A549 (cell line): ENCODE results near the gene VPS50.
A peak's percentile ranks its signal among the peaks of the same experiment; 100 is the strongest.

Experiments used
- EP300 ChIP-seq, 2 experiments: fragments of >200 bp; sonication (Bioruptor Twin); formaldehyde crosslinking; IDR thresholded peaks; 2 replicates in 1 of 2; 3 replicates in 1 of 2; pipeline ENCODE4 v1.6.1; 2016 to 2017
- TF ChIP-seq, protein P1 (sequence below): fragments of >200 bp; sonication (Bioruptor Twin); formaldehyde crosslinking; IDR thresholded peaks from 3 replicates; pipeline ENCODE4 v1.5.1; 2016

DNA sequence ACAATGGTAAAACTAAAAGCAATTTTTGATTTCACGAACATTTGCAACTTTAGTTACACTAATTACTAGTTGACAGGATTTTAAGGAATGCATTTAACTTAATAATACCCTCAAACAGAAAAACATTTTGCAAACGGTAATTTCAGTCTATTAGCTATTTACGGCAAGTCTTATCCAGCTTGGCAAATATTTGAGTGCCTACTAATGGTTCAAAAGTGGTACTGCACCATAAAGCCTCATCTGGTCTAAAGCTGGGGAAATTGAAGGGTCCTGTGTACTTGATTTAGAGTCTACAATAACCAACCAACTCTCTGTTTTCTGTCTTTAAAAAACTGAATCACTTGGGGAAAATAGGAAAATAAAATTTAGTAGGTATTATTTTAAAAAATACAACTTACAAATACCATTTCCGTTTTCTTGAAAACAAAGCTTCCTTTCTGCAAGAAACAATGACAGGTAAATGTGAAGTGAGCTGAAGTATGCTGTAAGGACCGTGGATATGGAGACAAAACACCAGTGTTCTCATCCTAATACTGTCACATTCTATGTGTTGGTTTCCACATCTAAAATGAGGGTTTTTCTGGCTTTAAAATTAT is 142.3 kb downstream of the VPS50 start:
- no peak for TF ChIP-seq EP300 (IDR thresholded peaks at IDR 0.05)
- TF ChIP-seq, protein P1, sequence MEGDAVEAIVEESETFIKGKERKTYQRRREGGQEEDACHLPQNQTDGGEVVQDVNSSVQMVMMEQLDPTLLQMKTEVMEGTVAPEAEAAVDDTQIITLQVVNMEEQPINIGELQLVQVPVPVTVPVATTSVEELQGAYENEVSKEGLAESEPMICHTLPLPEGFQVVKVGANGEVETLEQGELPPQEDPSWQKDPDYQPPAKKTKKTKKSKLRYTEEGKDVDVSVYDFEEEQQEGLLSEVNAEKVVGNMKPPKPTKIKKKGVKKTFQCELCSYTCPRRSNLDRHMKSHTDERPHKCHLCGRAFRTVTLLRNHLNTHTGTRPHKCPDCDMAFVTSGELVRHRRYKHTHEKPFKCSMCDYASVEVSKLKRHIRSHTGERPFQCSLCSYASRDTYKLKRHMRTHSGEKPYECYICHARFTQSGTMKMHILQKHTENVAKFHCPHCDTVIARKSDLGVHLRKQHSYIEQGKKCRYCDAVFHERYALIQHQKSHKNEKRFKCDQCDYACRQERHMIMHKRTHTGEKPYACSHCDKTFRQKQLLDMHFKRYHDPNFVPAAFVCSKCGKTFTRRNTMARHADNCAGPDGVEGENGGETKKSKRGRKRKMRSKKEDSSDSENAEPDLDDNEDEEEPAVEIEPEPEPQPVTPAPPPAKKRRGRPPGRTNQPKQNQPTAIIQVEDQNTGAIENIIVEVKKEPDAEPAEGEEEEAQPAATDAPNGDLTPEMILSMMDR: peak; percentile 50
